PC-9 (cell line): ENCODE results near the gene CDC42. TPM values are rescaled to one million over a fixed set of nuclear protein-coding genes. Genes with fewer than 3 reads are reported as not detected.

ENCODE experiments used
- BruUV-seq: library from RNA; stranded (reverse); fragments of 400-500 nt; replicated peaks from 2 replicates; lab custom pipeline; 2021; lab: Mats Ljungman, UMichigan
- CTCF ChIA-PET: fragments of 300-600 bp; sonication (Branson Sonifier 250); formaldehyde crosslinking; loops from one replicate; lab custom pipeline; 2022; ENCODE audit warnings: antibody characterized with exemption; lab: Charles Lee
- POLR2A ChIA-PET: fragments of 300-600 bp; sonication (Branson Sonifier 250); formaldehyde crosslinking; loops from one replicate; lab custom pipeline; 2022; ENCODE audit warnings: antibody characterized with exemption; ENCODE audit not compliant: unreplicated experiment; lab: Charles Lee
- DNase-seq, 2 experiments: peaks; one replicate each; pipeline versions ENCODE4 v3.0.0 to v3.0.0-alpha.2; 2015 to 2022; ENCODE audit warnings: mixed read lengths in 1 of 2
- H2AFZ ChIP-seq: fragments of 200-600 bp; sonication (generic); 2 replicates; pipeline ENCODE4 v1.8.1; 2017; ENCODE audit warnings: antibody characterized with exemption
- H3F3A ChIP-seq: fragments of 200-600 bp; sonication (generic); 2 replicates; pipeline ENCODE4 v1.8.1; 2017; ENCODE audit warnings: antibody characterized with exemption, mild to moderate bottlenecking, low read depth; ENCODE audit not compliant: insufficient read depth
- H3K27ac ChIP-seq: fragments of 200-600 bp; sonication (generic); 2 replicates; pipeline ENCODE4 v1.6.1; 2016; ENCODE audit warnings: mixed run types
- H3K27me3 ChIP-seq: fragments of 200-600 bp; sonication (generic); 2 replicates; pipeline ENCODE4 v1.6.1; 2016; ENCODE audit warnings: low read depth, mixed run types; ENCODE audit not compliant: insufficient read depth
- H3K36me3 ChIP-seq: fragments of 200-600 bp; sonication (generic); 2 replicates; pipeline ENCODE4 v1.6.1; 2016; ENCODE audit warnings: low read depth, mixed run types
- H3K4me1 ChIP-seq: fragments of 200-600 bp; sonication (generic); replicated peaks from 2 replicates; pipeline ENCODE4 v1.6.1; 2016; ENCODE audit warnings: mixed run types; ENCODE audit not compliant: insufficient read depth
- H3K4me2 ChIP-seq: fragments of 200-600 bp; sonication (generic); 2 replicates; pipeline ENCODE4 v1.6.1; 2017; ENCODE audit warnings: mixed run types
- H3K4me3 ChIP-seq: fragments of 200-600 bp; sonication (generic); 2 replicates; pipeline ENCODE4 v1.6.1; 2016; ENCODE audit warnings: mixed run types
- H3K79me2 ChIP-seq: fragments of 200-600 bp; sonication (generic); 2 replicates; pipeline ENCODE4 v1.6.1; 2017; ENCODE audit warnings: low read depth, mixed run types
- H3K9me2 ChIP-seq: fragments of 200-600 bp; sonication (generic); 2 replicates; pipeline ENCODE4 v1.8.1; 2017; ENCODE audit warnings: mild to moderate bottlenecking; ENCODE audit not compliant: insufficient read depth
- H3K9me3 ChIP-seq: fragments of 200-600 bp; sonication (generic); 2 replicates; pipeline ENCODE4 v1.8.1; 2016; ENCODE audit warnings: low read depth; ENCODE audit not compliant: insufficient read depth
- H4K20me1 ChIP-seq: fragments of 200-600 bp; sonication (generic); 2 replicates; pipeline ENCODE4 v1.8.1; 2017; ENCODE audit not compliant: insufficient read depth
- EZH2 ChIP-seq: fragments of 200-600 bp; sonication (generic); IDR thresholded peaks from 2 replicates; pipeline ENCODE4 v1.8.0; 2017; ENCODE audit warnings: antibody characterized with exemption, low read depth
- intact Hi-C: fragments of 100-400 bp; cut with micrococcal nuclease; formaldehyde crosslinking; loops from one replicate; pipeline ENCODE4 v1.10.0; 2022; ENCODE audit not compliant: unreplicated experiment
- total RNA-seq: library from RNA; stranded (reverse); gene quantifications from 2 replicates; pipeline ENCODE4 v1.2.3, GENCODE V29; 2021
- TF ChIP-seq, protein P1 (sequence below): fragments of 200-600 bp; sonication (generic); conservative IDR thresholded peaks from 2 replicates; pipeline ENCODE4 v1.6.1; 2017; ENCODE audit warnings: mixed run types, antibody characterized with exemption, mild to moderate bottlenecking, moderate library complexity

The CDC42 gene
- total RNA-seq, 1 experiment from 2014 or later: 183 TPM

DNA sequence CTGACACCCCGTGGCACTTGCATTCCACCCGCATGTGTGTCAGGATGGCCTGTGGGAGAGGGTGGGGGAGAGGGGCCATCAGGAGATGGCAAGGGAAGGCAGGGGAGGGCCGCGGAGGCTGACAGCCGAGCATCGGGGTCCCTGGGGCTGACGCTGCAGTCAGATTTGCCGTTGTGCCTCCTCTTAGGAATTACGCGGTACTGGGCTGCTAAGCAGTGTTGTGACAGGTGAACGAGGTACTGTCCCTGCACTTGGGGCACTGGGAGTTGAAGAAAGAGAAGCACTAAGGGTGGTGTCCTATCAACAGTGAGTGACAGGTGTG, 67.9 kb downstream of the CDC42 start:
- Histone ChIP-seq H3K4me1 (no peaks in the 10 kb centered on the region), H3F3A (no peaks in the 10 kb centered on the region), H4K20me1 (no peaks in the 10 kb centered on the region), H3K4me3 (no peak overlapping the region), H3K9me2 (no peaks in the 10 kb centered on the region), H3K9me3 (no peaks in the 10 kb centered on the region), H3K79me2 (no peaks in the 10 kb centered on the region), H3K27ac (no peak overlapping the region), H3K27me3 (no peaks in the 10 kb centered on the region), H3K36me3 (no peaks in the 10 kb centered on the region), H3K4me2 (no peak overlapping the region), H2AFZ (no peak overlapping the region)
- ChIA-PET CTCF (no interaction called here), POLR2A (no interaction called here)
- TF ChIP-seq EZH2: no peak
- TF ChIP-seq, protein P1, sequence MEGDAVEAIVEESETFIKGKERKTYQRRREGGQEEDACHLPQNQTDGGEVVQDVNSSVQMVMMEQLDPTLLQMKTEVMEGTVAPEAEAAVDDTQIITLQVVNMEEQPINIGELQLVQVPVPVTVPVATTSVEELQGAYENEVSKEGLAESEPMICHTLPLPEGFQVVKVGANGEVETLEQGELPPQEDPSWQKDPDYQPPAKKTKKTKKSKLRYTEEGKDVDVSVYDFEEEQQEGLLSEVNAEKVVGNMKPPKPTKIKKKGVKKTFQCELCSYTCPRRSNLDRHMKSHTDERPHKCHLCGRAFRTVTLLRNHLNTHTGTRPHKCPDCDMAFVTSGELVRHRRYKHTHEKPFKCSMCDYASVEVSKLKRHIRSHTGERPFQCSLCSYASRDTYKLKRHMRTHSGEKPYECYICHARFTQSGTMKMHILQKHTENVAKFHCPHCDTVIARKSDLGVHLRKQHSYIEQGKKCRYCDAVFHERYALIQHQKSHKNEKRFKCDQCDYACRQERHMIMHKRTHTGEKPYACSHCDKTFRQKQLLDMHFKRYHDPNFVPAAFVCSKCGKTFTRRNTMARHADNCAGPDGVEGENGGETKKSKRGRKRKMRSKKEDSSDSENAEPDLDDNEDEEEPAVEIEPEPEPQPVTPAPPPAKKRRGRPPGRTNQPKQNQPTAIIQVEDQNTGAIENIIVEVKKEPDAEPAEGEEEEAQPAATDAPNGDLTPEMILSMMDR: no peak
- BruUV-seq: no TSS peak
- intact Hi-C loops: no loop called here
- DNase-seq: no peak

DNA sequence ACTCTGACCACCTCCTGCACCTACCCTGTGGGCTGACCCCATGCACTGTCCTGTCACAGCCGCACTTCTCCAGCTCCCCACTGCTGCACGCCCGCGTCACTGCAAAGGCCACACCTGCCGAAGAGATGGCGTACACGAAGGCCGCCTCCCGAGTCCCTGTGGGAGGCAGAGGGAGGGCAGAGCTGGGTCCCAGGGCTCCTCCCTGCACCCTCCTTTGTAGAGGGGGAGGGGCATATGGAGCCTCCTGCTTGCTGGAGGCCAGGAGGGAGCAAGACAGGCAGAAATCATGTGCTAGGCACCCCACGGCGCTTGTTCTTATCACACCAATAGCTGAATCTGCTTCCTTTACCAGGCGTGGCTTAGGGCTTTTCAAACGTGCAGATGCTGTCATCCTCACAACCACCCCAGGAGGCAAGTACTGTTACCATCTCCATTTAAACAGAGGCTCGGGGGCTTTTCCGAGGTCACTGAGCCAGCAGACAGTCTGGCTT, 69.0 kb downstream of the CDC42 start:
- no TSS peak for BruUV-seq
- POLR2A ChIA-PET: no interaction called here
- DNase-seq: no peak
- no peaks in the 10 kb centered on the region for H3K27me3 ChIP-seq
- no peaks in the 10 kb centered on the region for H3K9me2 ChIP-seq
- H3K27ac ChIP-seq: no peak overlapping the region
- H3K4me3 ChIP-seq: no peak overlapping the region
- no peaks in the 10 kb centered on the region for H3F3A ChIP-seq
- H3K36me3 ChIP-seq: no peaks in the 10 kb centered on the region
- intact Hi-C loops: no loop called here
- H3K4me2 ChIP-seq: no peak overlapping the region
- no peak overlapping the region for H2AFZ ChIP-seq
- no peaks in the 10 kb centered on the region for H3K9me3 ChIP-seq
- CTCF ChIA-PET: no interaction called here
- TF ChIP-seq, protein P1: no peak
- no peak for TF ChIP-seq EZH2
- H3K4me1 ChIP-seq: no peaks in the 10 kb centered on the region
- H4K20me1 ChIP-seq: no peaks in the 10 kb centered on the region
- no peaks in the 10 kb centered on the region for H3K79me2 ChIP-seq

DNA sequence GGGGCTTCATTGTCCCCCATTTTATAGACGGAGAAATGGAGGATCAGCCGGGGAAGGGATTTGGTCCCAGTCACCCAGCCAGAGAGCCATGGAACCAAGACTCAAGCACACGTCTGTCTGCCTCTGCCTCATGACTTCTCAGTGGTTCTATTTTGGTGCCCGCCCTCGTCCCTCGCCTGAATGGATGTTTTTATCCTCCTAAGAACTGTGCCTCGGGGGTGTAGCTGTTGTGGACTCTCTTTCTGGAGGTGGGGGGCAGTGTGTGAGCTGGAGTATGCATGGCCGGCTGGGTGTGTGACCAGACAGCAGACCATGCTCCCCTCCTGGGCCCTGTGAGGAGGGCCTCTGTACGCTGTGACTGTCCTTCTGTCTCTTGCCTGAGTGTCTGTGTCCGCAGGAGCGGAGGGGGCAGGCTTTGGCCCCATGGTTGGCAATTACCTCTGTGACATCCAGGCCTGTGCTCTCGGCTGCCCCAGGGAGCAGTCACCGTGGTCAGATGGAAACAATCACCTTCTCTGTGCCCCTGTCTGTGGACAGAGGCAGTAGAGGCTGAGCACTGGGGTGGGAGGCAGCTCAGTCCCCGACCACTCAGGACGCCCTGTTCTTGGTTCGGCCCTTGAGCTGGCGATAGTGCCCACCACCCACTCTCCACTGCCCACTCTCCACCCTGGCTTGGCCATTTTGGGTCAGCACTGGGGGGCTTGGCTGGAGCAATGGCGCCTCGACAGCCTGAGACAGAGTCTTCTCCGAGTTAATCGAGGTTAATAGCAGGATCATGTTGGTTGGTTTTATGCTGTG, 70.0 kb downstream of the CDC42 start:
- CTCF ChIA-PET: no interaction called here
- no peaks in the 10 kb centered on the region for H3K4me1 ChIP-seq
- no peak overlapping the region for H3K4me3 ChIP-seq
- no peak overlapping the region for H3K27ac ChIP-seq
- POLR2A ChIA-PET: no interaction called here
- no peak for TF ChIP-seq EZH2
- TF ChIP-seq, protein P1: no peak
- intact Hi-C loops: no loop called here
- no peaks in the 10 kb centered on the region for H3K9me3 ChIP-seq
- no peaks in the 10 kb centered on the region for H3K36me3 ChIP-seq
- H4K20me1 ChIP-seq: no peaks in the 10 kb centered on the region
- no peaks in the 10 kb centered on the region for H3F3A ChIP-seq
- DNase-seq: no peak
- no peaks in the 10 kb centered on the region for H3K79me2 ChIP-seq
- H2AFZ ChIP-seq: no peak overlapping the region
- no peak overlapping the region for H3K4me2 ChIP-seq
- no peaks in the 10 kb centered on the region for H3K9me2 ChIP-seq
- H3K27me3 ChIP-seq: no peaks in the 10 kb centered on the region
- no TSS peak for BruUV-seq
